GM18517 (cell line): ENCODE results near the gene NR2F1-AS1.
A peak's percentile ranks its signal among the peaks of the same experiment; 100 is the strongest.

Source experiments
- ATAC-seq: cut with Tn5 transposase; IDR thresholded peaks from one replicate; pipeline ENCODE4 v1.9.1; 2021; ENCODE audit warnings: mild to moderate bottlenecking, moderate library complexity; ENCODE audit not compliant: unreplicated experiment

The NR2F1-AS1 gene

DNA sequence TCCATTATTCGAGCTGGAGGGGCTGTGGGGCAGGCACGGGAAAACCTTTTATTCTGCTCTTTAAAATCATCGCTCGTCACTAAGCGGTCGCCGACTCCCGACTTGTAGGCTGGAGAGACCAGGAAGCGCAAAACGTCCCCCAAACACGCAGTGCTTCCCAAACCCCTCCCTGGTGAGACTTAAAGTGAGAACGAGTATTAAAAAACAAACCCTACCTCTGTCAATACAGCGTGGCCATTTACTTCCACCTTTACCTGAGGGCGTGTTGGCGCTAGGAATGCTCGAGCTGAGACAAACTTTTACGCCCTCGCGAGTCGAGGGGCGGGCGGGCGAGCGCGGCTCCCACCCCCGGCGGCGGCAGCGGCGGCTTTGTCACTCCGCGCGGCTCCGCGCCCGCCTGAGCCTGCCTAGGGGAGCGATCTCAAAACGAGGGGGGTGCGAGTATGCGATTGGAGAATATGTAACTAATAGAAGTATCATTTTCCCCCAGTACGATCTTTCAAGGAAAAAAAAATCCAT is at the start of gene NR2F1-AS1:
Gene NR2F1-AS1, minus strand, starts transcription at position 293 of the 519 bp plus-strand sequence.
- peak; percentile 37 for ATAC-seq

DNA sequence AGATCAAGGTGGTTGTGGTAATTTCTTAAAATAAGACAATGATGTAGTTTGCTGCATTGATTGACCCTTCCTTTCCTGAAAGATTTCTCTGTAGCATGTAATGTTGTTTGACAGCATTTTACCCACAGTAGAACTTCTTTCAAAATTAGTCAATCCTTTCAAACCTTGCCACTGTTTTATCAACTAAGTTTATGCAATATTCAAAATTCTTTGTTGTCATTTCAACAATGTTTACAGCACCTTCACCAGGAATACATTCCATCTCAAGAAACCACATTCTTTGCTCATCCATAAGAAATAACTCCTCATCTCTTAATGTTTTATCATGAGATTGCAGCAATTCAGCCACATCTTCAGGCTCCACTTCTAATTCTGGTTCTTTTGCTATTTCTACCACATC is 45.8 kb upstream of the NR2F1-AS1 start:
- no peak for ATAC-seq

DNA sequence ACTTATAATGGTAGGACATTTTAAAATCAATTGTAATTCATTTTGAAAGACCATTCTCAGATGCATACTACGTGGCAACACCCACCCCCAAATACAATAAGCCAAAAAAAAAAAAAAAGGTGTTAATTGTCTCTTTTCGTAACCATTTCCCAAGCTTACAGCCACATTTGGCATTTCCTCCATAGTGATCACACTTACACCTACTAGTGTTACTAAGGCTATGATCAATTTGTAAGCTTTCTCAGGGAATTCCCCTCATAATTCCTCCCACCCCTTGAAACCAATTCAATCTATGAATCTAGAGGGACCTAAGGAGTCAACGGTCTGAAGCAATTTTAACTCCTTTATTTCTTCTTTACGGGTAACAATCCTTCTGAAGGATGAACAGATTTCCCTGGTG is 42.1 kb upstream of the NR2F1-AS1 start:
- no peak for ATAC-seq

DNA sequence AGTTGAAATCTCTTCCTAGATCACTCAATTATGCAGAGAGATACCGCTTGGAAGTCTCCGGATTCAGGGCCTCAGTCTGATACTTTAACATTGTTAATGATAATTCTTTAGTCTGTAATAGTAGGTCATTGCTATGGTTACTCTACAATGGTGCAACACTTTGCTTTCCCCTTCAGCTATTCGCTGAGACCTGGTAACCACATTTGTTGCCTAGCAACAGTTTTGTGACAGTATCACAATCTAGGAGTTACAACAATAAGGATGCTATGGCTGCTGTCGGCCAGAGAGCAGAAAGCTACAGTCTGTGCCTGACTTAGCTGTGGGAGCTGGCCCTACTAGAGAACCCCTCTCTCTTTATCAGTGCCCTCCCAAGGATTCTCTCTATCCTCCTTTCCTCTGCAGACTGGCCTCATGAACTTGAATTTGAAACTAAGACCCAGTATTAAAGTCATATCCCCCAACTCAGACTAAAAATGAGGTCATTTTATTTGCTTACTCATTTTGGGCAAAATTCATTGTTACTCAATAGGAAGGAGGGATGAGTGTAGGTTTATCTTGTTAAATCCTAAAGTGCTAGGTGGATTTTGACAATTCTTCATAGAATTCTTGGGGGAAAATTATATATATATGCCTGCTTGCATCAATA is 41.3 kb upstream of the NR2F1-AS1 start:
- no peak for ATAC-seq

DNA sequence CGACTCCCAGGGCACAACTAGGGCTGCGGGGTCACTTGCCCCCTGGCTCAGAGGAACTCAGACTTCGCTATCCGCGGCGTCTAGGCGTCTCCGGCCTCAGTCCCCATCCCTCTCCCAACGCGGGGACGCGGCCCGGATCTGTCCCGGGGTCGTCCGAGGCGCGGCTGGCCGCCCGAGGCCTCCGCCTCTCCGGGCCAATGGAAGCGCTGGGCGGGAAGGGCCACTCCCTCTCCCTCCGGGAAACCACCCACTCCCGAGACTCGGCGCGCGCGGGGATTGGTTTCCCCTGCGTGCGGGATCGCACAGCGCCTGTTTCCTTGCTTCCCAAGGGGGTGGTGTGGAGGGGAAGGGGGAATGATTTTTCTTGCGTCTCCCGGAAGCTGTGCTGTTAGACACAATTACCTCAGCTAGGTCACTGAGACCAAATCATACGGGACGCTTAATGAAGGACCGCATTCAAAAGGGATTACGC is 40.3 kb upstream of the NR2F1-AS1 start:
- ATAC-seq = no peak

DNA sequence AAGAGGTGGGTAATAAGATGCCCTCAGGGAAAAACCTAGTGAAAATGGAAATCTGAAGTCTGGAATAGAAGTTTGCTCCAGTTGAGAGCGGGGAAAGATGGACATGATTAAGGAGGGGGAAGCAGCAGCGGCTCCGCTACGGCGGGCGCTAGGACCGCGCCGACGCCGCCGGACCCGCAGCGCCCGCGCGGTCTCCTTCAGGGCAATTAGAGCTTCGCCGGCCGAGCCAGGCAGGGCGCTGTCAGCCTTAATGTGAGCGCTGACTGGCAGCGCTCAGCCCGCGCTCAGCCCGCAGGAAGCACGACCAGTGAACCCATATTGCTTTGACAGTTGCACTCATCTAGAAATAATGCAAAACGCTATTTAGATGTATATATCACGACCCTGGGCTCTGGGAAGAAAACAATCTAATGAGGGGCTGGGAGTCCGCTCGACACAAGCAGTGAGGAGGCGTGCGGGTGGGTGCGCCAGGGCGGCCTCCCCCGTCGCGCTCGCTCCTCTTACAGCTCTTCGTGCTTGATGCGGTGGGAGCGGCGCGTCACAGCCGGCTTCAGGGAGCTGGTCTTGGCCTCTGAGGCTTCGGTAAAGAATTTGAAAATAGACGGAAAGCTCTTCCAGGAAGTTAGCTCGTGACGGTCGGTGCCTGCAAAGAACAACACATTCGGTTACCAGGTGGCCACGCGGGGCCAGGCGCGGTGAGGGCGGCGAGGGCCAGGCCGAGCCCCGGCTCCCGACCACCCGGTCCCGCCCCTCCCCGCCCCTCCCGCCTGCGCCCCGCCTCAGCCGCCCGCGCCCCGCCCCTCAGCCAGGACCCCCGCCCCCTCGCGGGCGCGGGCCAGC is 39.7 kb upstream of the NR2F1-AS1 start:
- ATAC-seq = peak; percentile 90

DNA sequence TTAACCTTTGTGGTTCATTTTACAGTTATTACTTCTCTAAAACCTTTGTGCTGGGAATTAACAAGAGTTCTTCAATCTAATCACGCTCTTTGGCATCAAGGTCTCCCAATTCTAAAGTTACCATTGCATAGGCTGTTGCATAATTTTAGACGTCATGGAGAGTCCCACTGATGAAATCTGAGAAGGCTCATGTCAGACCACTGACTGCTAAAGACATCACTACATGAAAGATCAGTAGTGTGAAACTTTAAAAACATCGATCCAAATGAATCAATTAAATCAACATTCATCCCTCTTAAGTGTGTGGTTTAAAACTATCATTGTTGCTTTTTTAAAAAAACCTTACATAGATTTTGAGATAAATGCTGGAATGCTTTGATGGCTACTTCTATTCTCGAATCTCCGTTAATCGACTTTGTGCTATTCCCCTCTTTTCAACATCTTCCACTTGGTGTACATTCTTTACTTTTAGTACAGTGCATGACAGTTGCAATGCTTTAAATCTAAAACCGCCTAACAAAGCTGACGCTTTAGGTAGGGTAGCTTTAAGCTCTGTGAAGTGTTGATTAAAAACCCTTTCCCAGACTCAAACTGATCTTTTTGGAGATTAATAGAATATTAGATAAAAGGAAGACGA is 35.6 kb upstream of the NR2F1-AS1 start:
- no peak for ATAC-seq

DNA sequence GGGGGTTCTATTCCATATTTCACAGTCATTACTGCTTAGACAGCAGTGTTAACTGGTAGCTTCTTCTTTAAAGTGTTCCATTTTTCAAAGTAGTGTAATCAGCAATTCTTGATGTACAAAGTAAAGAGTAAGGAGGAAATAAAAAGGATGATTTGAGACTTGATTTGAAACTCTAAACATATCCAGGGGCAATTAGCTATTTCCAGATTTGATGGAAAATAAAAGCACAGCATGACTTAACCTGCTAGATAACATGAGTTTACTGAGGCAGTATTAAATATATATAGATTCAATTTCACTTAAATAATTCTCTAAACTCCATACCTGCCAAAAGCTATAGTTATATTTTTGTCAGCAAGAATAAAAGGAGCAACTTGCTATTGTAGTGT is 31.8 kb upstream of the NR2F1-AS1 start:
- no peak for ATAC-seq

DNA sequence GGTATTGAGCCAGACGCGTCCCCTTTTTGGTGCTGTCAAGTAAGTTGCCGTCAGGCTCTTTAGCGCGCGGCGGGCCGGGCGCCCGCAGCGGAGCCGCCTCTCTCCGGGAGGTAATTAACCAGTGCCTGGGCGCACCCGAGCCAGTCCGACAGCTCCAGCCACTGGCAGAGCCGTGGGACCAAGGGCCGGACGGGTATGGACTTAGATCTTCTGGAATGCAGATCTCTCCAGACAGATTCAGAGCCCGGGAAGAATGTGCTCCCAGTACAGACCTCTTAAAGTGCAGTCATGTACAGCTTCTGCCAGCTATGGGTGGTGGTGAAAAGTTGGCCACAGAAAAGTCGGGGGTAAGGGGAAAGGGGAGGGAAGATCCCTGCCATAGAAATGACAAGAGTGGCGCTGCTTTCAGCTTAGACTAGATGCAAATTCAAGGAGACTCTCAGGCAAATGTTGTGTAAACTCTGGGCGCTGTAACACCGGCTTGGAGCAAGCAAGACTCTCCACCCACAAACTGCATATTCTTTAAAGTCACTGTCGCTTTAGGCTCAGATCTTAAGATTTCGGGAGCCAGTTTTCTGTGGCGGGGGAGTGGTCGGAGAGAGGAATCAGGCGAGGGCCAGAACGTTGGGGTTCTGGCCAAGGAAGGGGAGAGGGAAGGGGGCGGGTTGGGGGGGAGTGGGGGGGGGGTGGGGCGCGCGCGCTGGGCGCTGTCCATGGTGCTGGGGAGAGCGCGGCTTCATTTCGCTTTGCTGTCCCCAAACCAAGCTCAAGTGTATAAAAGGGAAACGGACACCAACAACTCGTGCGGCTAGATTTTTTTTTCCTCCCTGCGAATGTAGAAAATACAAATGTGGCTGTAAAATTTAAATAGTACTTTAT is 31.2 kb upstream of the NR2F1-AS1 start:
- no peak for ATAC-seq

DNA sequence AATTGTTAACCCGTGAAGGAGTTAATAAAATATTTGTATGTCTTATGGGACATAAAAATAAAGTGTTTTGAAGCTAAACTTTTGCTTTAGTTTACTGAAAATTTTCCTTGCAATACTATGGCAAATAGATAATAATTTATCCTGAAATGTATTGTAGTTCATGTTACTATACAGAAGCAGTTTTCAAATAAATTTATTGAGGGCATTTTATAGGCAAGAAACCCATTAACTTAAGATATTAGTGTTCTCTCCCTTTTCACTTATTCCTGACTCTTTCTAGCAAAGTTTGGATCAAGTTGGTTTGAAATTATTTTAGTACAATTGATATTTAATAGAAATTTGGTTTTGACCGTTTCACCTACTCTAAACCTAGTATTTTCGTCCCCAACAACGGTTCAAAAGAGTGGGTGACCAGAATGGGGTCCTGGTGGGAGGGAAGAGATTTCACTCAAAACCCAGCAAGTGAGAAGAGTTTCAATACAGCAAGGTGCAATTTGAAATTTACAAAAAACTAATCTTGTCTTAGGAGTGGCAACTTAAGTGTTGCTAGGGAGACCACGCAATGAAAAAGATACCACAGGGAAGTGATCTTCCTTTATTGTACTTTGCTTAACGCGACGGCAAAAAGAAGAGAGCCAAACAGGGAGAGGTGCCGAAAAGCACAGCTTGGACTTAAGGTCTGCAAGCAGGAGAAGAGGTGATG is 30.4 kb upstream of the NR2F1-AS1 start:
- ATAC-seq = no peak

DNA sequence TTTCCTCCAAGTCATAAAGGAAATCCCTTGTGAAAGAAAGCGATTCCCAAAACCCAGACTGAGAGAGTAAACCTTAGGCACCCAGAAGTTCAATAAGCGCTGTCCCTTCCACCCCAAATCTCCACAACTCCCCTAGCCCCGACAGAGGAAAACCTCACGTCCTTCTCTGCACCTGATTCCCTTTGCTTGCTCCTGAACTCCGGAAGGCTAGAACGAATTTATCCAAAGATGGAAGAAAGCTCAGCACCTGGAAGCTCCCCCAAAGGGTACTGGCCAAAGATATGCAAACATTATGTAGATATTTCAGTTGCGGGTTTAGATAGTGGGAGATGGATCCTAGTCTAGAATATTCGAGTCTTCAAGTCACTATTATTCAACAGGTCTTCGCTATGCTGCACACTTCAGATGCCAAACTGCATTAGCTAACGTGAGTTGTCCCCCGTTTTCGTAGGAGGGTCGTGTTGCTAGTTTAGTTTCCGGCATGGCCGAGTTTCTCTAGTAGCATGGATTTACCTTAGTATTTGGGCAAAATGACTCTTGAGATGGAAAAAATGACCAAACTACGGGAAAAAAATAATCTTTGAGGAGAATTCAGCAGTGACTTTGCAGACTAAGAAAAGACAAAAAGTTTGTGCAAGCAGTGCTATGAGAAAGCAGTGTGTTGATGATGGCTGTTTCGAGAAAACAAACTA is 29.7 kb upstream of the NR2F1-AS1 start:
- ATAC-seq = no peak

DNA sequence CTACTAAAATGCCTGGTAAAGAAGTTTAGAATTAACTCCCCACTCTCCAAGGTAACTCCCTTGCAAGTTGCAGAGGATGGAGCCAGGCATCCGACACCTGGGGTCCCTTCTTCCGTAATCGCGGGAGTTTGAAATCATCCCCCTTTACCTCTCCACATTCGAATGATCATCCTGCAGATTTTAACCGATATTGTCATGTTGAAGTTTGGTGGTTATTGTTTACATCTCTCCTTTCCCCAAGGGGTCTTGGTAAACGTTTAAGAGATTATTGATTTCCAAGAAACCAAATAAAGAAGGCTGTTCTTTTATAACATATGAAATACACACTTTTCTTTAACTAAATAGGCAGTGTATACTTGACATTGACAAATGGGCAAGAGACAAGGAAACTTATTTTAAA is 28.7 kb upstream of the NR2F1-AS1 start:
- ATAC-seq = no peak

DNA sequence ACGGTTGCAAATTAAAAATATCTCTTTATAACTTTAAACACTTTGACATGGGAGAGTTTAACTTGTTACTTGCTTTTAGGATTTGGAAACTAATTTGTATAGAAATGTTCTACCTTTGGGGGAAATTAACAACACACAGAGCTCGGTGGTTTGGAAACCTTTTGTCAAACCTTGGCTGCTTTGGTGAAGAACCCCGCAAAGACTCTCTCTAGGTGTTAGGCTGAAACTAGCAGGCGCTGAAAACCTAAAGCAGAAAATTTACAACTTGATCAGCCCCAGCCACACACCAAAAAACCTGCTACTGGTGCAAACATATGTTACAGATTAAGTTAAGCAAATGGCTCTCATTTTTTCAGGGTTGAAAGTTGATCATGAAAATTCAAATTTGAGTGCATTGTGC is 27.8 kb upstream of the NR2F1-AS1 start:
- no peak for ATAC-seq

DNA sequence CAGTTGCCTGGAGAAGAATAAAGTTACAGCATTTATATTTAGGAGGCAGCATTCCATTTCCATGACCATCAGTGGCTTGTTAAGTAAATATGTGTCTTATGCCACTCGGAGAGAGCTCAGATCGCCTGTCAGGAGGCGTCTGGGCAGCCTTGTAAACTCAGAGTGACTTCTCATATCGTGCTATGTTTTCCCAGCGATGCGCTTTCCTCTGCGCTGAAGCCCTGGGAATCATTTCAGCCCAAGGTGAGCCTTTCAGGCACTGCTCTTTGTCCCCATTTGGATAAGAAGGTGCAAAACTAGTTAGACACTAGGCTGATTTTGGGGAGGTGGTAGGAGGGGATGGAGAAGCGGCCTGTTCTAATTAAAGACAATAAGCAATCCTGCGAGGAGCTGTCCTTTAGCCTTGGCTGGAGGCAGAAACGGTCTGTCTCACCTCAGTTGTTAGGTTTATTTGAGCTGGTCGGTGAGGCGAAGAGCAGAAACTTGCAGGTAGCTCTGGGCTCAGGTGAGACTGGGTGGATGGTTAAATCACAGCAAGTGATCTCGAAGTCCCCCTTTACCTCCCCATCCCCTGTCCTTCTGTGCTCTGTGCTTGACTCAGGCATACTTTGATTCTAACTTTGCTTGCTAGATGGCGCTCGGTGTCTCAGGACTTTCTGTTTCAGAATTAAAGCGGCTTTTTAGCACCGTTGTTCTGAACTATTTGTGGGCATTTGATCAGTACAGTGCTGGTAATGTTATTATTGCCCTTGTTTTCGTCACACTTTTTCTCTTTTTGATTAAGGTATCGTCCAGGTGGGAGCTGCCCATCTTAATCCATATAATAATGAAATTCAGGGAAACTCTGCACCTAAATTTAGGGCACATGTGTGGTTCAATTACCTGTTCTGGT is 26.6 kb upstream of the NR2F1-AS1 start:
- peak; percentile 75 for ATAC-seq

DNA sequence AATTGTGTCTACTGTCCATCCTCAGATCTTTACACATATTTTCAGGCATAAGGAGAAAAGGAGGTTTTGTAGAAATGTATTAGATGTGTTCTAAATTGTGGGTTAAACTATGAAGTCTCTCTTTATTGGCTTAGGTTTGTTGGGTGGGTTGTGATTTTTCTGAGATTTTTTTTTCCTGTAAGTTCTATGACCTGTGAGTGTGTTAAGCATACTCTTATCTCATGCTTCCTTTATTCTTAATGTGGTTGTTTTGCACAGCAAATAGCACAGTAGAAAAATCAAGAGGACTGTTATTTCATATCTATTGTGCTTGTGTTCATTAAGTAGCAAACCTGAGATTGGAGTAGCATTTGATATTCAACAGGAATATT is 25.3 kb upstream of the NR2F1-AS1 start:
- no peak for ATAC-seq

DNA sequence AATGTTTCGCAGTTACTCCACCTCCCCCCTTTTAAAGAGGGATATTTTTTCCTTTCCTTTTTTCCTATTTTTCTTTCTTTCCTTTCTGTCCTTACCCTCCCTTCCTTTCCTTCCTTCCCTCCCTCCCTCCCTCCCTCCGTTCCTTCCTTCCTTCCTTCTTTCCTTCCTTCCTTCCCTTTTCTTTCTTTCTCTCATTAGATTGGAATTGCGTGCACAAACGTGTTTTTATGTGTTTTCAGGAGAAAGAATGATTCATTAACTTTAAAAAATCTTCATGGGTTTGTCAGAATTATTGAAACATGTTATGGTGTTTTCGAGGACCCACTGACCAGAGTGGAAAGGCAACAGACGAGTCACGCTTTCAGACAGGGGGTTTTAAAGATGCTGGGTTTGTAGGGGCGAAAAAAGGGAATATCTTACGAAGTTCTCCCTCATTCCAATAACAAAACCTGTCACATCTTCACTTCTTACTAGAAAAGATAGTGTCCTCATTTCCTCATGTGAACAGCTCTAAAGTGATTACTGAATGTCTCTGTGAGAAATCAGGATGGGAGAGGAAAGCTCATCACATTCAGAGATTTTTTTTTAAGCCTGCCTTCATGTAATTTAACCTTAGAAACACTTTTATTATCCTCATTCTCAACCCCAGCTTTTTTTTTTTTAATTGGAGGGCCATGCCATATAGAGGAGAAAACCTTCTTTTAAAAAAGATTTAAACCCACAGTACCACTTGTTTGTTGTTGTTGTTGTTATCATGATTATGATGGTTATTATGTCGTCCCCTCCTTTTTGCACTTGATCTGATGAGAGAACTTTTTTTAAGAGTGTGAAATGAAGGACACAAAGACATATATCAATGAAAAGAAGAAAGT is 23.9 kb upstream of the NR2F1-AS1 start:
- no peak for ATAC-seq

DNA sequence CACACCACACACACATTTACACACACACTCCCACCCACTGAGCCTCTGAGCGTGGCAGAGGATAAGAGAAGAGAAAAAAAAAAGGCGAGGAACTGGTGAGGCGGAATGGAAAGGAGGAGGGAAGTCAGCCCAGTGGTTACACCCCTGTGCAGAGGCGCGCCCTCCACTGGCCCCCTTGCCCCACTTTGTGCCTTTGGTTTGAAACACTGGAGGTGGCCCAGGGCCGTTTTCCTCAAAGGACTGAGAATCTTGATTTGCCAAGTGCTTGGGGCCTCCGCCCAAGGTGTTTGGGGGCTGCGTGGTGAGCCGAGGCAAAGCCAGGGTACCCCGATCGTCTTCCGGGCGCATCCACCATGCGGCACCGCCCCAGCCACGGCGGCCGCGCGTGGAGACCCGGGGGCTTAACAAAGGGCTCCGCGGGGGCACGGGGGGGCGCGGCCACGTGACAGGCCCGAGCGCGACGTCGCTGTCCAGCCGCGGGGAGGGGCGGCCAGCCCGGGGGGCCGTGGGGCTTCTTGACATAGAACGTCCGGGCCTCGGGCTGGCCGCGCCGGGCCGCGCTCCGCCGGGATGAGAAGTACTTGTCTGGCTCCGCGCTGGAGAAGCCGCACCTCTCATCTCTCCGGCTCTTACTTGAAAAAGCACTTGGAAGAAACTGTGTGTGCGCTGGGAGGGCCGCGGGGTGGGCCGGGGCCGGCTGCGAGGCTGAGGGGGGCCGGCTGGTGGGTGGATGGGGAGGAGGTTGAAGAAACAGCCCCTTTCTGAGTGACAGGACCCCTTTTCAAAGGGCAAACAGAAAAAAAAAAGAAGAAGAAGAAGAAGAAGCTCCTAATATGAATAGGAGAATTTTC is 23.0 kb upstream of the NR2F1-AS1 start:
- ATAC-seq = no peak
